ENCODE data around the gene CLDN15.

GRCh38 chr7:101210143-101210542 lies 27.5 kb downstream of the CLDN15 start:
- no peak for TF ChIP-seq CTCF (optimal IDR thresholded peaks at IDR 0.05 in 1 of 3, IDR thresholded peaks at IDR 0.05 in 1 of 3, conservative IDR thresholded peaks at IDR 0.05 in 1 of 3; ENCODE audit: extremely low read depth in 1 of 3, insufficient read depth in 2 of 3, low read length in 3 of 3)
- TF ChIP-seq EZH2 (IDR thresholded peaks at IDR 0.05; ENCODE audit: low read length) = no peak

All from keratinocyte (primary cell).